ENCODE measurements around the gene SLC5A8.
"Not testable (repeated sequence)": the region's sequence is repeated elsewhere in the genome, so short reads cannot be mapped to it uniquely, and the experiment has no call there.

SLC5A8 gene

DNA sequence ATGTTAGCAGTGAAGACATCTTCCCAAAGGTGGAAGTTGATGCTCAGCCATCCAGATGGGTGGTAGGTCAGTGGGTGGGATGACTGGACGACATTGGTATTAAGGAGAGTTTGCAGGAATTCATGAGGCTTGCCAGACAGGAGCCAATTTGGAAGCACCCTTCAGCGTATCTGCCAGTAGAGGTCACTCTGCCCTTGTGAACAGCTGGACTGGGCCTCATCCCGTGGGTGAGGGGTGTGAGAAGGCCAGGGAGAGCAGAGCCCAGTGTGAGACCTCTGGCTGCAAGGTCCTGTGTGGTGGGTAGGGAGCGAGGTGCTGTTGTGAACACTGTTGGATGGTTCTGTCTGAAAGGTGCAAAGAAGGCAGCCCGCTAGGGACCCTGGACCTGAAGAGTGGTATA, 37.7 kb downstream of the SLC5A8 start:
- FAIRE-seq = no peak

DNA sequence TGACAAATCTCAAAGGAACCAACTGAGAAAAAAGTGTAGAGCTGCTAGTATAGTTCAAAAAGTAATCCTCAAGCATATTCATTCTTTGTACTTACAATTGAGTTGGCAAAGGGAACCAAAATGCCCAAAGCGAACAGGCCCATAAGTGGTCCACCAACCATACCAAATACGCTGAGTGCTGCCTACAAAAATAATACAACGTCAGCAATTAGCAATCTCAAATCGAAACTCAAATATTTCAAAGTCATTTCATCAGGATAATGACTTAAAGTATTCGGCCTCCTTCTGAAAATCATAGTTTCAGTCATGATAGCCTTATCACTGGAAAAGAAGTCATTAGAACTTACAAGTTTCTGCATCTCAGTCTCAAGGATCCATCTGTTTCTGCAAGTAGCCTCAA, 42.0 kb downstream of the SLC5A8 start:
- FAIRE-seq = no peak

DNA sequence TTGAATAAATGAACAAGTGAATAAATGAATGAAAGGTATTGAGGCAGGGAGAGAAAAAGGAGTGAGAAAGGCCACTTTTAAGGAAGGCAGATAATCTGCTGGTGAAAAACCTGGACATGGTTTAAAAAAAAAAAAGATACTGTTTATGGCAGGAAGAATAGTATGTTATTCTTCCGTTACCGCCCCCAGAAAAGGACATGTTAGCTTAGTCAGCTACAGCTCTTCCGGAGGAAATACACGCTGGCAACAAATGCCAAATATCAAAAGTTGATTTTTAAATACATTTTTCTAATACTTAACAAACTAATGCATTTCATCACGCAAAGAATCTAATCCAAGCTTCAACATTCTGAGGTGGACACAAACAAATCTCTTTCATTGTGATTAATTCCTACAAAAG, 43.2 kb downstream of the SLC5A8 start:
- FAIRE-seq = no peak

DNA sequence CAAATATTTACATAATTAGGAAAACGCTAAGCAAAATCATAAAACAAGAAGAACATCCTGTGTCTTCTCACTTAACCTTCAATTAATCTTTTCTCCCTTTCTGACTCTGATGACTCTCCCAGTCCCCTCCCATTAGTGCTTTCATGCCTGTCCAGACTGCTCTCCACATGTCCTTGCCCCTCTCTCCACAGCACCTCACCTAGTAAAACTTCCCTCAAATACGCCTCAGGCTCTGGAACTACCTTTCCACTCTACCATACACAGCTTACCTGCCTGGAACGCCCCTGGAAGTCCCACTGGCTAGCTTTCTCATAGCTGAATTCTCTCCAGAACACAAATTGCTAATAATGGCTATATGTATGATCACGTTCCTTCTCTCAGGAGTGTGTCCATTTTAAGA, 44.7 kb downstream of the SLC5A8 start:
- no peak for FAIRE-seq

DNA sequence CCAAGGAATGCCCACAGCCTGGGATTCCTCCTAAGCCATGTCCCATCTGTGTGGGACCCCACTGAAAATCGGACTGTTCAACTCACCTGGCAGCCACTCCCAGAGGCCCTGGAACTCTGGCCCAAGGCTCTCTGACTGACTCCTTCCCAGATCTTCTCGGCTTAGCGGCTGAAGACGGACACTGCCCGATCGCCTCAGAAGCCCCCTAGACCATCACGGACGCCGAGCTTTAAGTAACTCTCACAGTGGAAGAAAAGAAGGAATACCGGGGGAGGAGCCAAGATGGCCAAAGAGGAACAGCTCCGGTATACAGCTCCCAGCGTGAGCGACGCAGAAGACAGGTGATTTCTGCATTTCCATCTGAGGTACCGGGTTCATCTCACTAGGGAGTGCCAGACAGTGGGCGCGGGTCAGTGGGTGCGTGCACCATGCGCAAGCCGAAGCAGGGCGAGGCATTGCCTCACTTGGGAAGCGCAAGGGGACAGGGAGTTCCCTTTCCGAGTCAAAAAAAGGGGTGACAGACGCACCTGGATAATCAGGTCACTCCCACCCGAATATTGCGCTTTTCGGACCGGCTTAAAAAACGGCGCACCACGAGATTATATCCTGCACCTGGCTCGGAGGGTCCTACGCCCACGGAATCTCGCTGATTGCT, 64.1 kb downstream of the SLC5A8 start:
- FAIRE-seq = not testable (repeated sequence)

DNA sequence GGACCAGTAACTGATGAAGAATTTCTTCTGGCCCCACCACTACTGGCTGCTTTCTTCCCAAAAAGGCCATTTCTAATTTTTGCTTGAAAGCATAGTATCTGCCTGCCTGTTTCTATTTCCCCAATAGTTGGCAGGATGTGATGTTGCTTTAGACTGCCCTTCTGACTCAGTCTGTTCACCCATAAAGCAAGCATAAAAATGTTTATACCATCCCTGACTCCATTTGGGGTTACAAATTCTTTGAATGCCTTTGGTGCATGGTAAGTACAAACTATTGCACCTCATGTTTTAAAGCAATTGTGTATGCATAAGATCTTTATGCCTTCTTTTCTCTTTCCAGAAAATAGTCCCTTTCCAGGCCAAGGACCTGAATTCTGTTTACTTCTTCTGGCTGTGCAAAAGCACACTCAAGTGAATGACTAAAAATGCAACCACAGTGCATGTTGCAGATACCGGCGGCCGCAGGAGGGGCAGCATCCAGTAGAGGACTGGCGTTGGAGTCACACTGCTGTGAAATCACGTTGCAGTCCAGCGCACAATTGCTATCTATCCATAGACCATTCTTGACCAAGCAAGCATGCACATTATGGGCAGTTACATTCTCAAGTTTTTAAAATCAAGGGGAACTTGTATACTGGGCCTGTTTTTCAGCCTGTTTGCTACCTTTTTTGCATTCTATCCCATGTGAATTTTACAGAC, 82.4 kb downstream of the SLC5A8 start:
- FAIRE-seq = no peak

DNA sequence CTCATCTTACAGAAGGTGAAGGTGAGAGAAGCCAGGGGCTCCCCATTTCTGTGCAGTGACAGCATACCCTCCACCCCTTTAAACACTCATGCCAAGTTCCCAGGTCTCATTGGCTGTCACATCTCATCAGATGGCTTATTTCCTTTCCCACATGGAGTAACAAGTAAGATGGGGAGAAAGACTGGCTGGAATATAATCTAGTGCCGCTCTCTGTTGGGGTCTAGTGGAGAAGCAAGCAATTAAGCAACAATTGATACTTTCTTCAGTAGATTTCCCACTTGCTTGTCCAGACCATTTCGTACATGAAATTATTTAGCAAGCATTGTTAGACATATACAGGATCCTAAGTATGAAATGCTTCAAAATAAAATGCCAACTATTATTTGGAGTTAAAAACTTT, 92.2 kb downstream of the SLC5A8 start:
- FAIRE-seq = no peak

DNA sequence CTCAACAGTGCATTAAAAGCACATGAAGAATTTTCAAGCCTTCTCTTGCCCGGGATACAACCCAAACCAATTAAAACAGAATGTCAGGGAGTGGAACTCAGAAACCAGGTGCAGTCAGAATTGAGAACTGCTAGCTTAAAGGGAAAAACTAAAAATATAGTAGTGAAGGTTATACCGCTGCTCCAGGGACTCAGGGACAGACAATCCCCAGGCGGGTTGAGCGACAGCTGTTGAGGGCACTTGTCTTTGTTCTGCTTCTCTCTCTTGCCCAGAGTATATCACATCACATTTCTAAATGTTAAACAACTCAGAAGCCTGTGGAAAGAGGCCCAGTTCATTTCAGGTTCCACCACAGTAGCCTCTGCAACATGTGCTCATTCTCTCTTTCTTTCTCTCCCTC, 93.1 kb downstream of the SLC5A8 start:
- FAIRE-seq = no peak

DNA sequence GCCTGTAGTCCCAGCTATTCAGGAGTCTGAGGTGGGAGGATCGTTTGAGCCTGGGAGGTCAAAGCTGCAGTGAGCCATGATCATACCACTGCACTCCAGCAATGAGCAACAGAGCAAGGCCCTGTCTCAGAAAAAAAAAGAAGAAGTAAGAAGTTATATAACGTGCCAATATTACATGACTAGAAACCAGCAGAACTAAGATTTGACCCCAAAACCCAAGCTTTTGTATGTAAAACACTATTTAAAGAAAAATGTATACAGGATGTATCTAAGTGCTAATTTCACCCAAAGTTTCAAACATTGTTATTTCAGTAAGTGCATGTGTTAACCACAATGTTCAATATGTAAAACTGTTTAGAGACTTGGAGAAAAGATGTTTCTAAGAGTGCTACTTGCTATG, 94.7 kb downstream of the SLC5A8 start:
- no peak for FAIRE-seq

DNA sequence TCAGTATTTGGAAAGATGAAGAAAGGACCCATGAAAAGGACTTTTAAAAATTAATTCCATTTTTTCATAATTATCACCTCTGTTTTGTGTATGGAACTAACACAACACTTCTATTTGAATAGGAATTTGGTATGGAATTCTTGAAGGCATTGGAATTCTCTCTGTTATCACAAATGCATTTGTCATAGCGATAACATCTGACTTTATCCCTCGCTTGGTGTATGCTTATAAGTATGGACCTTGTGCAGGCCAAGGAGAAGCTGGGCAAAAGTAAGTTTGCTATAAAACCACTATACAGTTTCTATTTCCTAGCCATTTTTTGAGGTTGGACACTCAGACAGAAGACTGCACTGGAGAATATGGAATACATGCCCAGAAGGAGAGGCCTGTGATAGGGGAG, 98.6 kb downstream of the SLC5A8 start:
- FAIRE-seq = no peak

DNA sequence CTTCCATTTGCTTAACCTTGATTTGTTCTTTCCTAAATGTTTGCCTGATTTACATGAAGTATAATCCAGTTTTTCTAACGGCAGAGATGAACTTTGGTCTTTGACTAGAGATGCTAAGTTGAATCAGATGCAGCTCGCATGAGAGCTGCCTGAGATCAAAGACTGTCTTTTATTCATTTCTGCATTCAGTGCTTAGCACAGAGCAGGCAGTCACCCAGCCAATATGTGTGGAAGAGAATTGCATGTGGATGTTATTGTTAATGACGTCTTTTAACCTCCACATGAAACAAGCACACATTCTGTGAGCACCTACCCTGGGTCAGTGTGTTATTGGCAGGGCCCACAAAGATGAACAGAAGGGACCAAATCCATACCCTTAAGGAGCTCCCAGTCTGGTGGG, 99.2 kb downstream of the SLC5A8 start:
- no peak for FAIRE-seq

DNA sequence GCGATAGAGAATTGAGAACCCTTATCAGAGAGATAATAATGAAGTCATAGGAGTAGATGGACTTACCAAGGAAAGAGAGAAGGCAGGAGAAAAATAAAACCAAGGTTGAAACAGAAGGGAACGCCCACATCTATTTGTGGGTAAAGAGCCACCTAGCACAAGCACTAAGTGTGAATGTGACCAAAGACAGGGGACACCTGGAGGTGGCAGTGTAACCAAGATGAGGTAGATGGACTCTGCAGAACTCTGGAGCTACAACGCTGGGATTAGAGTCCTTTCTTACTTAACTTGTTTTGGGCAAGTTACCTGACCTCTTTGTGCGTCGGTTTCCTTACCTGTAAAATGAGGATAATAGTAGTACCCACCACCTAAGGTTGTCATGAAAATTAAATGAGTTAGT, 101.9 kb downstream of the SLC5A8 start:
- FAIRE-seq = no peak

DNA sequence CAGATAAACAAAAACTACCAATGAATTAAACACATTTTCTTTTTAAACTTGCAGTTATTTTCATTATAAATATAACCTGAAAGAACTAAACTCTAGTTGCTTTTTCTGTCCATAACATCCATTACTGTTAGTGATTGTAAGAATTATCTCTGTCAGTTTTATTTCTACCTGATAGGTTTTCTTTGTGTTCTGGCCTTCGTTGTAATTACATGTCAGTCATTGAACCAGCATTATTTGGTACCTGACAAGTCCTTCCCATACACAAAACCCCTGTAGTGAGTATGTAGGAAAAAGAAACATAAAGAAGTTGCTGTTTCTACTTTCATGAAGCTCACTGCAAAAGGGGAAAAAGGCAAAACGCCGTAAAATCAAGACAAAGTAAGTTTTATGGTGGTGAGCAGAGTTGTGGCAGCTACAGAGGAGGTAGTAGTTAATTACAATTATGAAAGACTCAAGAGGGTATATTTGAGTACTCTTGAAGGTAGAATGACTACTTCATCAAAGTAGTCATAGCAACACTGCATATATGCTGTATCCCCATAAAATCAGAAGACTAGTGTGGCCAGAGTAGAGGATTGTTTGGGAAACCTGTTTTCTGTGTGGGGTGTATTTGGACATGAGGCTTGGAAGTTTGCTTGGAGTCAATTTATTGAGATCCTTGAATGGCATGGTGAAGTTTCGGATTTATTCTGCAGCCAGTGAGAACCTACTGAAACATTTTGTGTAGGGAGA, 102.8 kb downstream of the SLC5A8 start:
- FAIRE-seq = no peak
